DMS153 treated with DMSO at 0.1 percent for 48 hours (cell line): ENCODE results near the gene NEUROD4.

Experiments used
- DNase-seq: peaks from one replicate; lab custom pipeline; 2025; ENCODE audit not compliant: unreplicated experiment; lab: John Stamatoyannopoulos, UW

Gene NEUROD4

DNA sequence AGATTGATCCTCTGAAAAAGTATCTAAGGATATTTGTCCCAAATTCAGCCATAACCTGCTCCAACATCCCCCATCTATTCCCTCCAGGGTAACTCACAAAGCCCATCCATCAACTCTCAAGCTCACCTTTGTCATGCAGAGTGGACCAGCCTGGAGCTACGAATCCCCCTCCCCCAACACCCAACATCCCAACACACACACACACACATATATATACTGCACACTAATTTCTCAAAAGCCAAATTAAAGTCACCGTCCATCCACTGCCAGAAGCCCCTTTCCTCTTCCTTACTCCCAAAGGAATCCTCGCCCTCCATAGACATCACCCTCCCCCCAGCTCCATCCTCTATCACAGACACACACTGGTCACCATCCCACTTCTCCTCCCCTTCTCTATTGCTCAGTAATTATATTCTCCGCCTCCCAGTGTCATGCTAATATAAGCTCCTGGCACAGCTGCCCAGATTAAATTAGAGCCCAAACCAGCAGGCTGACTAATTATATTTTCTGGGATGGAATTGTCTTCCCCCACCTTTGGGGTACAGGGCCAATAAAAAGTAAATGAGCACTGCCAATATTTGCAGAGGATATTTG, 21.7 kb upstream of the NEUROD4 start:
- no peak for DNase-seq

DNA sequence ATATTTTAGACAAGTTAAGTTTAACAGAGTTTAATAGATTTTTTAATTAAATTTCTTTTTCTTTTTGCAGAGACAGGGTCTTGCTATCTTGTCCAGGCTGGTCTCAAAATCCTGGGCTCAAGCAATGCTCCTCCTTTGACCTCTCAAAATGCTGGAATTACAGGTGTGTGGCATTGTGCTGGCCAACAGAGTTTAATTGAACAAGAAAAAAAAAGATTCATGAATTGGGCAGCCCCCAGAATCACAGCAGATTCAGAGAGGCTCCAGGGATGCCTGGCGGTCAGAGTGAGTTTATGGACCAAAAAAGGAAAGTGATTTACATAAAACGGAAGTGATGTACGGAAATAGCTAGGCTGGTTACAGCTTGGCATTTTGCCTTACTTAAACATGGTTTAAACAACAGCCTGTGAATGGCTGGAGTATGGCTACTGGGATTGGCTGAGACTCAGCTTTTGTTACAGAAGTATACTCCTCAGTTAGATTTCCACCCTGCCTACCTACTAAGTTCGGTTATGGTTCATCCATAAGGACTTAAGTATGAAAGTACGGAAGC, 20.7 kb upstream of the NEUROD4 start:
- no peak for DNase-seq

DNA sequence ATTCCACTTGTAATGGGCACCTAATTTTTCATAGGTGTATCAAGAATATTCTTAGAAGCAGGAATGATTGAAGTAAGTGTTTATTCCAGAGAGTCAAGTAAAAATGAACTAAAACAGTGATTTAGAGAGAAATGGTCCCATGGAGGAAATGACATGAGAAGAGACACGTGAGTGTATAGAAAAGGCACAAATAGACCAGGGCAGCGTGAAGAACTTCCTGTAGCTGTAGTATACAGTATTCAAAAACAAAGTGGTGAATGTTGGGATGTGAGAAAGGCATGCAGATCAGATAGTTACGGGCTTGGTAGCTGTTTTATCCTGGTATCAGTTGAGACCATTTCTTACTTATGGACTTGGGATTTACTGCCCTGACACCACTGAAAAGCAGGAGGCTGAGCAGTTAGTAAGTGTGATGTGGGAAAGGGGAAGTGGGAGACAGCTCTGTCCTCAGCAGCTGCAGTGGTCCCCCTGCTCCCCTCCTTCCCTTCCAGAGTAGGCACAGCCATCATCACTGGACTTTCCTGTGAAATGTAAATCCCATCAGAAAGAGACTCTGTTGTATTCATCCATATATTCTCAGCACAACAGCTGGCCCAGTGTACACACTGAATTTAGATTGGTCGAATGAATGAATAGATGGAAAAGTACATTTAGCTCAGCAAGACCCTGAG, 18.4 kb upstream of the NEUROD4 start:
- no peak for DNase-seq

DNA sequence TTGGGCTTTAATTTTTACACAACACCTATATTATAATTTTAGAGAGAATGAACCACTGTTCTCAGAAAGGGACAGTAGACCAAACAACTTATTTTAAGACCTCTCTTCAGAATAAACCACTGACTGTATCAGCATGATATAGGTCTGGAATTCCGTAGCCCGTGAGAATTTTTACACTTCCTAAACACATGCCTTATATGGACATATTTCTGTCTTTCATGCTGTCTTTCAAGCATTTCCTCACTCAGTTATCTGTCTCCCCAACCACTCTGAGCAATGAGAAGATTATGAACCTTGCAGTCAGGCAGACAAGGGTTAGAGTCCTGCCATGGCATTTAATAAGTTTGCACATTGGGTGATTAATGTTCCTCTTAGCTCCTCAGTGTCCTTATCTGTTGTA, 17.4 kb upstream of the NEUROD4 start:
- DNase-seq, result no peak

DNA sequence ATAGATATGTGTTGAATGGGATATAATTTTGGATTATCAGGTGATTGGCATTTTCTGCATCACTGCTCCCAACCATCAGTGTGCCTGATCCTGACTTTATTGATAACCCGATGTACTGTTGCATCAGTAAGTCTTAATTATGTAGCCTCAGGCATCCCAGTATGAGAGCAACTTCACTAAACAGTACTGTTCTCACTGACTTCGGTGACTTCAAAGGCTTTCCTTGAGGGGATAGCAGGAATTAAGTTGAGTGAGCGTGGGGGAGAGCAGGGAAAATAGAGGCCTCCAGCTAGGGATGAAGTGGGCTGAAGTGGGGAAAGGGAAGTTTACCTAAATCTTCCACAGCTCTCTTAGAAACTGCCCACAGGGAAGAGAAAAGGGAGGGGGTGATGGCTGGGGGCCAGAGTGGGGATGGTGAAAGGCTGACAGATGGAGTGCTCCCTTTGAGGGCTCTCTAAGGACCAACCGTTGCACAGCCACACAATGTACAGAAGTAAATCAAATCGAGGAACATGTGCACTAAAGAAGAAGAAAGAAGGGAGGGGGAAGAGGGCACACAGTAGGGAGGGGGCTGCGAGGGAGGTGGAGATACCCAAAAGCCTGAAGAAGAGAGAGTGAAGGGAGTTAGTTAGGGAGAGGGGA, 10.7 kb upstream of the NEUROD4 start:
- DNase-seq, result peak; percentile 17

DNA sequence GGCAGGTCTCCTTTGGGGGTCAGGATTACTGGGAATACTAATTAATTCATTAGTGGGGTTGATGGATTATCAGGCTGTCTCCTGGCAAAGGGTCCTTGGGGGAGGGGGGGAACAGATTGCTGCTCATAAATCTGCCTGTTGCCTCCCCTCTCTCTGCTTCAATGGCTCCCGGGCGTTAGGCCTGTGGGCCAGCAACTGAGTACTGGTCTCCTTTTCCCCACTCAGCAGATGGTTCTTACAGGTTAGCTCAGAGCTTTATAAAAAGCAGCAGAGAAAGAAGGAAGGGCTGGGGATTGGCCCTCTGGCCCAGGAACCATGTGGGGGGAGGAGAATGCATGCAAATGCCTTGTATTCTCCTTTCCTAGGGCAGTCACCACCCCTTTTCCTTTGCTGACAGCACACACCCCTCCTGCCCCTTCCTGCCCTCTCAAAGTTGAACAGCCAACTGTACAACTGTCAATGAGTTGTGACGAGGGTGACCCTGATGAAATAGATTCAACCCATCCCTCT, 2.3 kb upstream of the NEUROD4 start:
- no peak for DNase-seq

DNA sequence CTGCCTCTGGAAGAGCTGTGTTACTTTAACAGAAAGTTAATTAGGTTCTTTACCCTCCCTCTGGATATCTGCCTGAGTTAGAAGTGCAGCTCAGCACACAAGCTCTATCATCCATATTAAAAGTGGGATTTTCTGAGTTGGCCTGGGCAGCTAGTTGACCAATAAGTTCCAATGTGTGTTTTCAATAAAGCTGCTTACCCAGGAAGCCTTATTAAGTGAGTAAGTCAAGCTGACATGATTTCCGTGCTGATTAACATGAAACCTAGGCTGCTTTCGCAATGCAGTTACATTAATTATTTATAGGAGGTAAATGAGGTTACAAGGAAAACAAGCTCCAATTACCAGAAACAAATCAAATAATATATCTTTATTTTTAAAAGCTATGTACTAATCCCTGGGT, 4.8 kb downstream of the NEUROD4 start:
- DNase-seq, result peak; percentile 20

DNA sequence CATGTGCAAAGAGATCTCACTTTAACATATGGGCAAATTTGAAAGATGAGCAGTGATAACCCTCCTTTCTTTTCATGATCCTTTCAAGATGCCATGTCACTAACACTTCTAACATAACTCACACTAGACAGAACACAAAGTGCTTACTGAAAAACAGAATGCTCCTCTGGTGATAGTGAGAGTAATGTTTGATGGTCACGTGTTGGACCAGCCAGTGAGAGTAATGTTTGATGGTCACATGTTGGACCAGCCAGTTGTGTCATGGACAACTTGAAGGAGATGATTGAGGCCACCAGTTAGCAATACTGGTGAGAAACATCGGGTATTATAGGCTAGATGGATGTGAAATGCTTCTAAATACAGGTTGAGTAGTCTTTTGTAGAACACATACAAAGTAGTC, 5.7 kb downstream of the NEUROD4 start:
- no peak for DNase-seq

DNA sequence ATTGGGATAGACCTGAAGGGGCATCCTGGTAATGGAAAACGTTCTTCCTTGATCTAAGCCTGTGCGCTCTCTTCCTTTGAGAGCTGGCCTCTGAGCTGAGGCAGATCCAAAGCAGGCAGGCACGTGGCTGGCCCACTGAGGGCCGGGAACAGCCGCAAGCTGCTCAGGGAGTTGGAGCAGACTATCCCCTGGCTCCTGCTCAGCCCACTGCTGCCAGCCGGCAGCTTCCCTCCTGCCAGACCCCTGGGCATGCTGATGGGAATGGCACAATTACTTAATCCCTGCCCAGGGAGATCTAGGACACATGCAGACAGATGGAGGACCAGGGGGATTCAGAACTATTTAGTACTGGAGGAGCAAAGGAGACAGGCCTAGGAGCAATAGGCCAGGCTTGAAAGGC, 14.4 kb downstream of the NEUROD4 start:
- DNase-seq, result no peak

DNA sequence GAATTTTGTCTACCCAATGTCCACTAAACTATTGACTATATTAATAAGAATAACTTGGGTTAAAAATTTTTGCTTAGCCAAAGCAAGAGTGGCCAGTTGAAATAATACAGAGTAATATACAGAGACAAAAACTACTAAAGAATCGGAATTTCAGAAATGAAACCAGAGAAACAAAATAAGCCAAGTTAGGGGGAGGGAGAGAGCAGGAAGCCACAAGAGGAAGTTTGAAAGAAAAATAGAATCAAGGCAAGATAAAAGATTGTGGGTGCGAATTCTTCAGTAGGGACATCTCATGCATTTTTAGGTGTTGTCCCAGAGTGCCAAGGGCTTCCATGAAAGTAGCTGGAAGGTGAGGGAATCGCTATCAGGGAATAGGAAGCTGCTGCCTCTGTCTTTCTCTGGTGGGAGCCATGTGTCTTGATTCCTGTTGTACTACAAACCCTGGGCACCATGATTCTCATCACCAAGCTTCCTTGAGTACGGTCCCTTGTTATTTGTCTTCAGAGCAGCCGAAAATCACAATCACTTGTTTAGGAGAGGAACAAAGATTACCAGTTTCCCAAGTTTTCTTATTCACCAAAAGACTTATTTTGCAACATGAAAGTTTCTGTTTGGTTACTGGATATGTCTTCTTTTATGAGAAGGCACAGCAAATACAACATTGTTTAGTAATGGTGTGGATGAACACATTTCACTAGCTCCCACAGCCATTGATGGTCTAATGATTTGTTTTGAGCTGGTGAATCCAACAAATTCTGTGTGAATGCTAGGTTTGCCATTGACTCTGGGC, 16.7 kb downstream of the NEUROD4 start:
- no peak for DNase-seq

DNA sequence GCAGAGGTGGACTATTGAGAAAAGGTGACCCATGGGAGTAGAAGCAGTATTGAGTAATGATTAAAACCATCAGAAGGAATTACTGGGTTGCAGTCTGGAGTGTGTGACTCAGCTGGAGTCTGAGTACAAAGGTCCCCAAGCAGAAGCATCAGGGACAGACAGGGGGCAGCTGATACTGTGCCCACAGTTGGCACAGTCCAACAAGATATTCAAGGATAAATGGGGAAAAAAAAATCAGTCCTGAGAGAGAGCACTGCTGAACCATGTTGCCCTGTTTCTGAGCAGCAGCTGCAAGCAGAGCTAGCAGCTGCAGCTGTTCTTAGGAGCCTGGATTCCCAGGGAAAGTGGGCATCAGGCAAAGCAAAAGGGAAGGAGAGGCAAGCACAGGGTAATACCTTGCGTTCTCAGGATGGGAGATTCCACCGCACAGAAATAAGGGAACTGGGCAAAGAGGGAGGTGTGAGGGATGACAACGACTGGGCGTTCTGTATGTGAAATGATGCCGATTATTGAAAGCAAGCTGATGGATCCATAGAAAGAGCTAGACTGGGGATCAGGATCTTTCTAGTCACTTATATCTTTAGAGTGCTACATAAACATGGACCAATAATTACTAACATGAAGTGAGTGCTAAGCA, 17.7 kb downstream of the NEUROD4 start:
- DNase-seq, result no peak

DNA sequence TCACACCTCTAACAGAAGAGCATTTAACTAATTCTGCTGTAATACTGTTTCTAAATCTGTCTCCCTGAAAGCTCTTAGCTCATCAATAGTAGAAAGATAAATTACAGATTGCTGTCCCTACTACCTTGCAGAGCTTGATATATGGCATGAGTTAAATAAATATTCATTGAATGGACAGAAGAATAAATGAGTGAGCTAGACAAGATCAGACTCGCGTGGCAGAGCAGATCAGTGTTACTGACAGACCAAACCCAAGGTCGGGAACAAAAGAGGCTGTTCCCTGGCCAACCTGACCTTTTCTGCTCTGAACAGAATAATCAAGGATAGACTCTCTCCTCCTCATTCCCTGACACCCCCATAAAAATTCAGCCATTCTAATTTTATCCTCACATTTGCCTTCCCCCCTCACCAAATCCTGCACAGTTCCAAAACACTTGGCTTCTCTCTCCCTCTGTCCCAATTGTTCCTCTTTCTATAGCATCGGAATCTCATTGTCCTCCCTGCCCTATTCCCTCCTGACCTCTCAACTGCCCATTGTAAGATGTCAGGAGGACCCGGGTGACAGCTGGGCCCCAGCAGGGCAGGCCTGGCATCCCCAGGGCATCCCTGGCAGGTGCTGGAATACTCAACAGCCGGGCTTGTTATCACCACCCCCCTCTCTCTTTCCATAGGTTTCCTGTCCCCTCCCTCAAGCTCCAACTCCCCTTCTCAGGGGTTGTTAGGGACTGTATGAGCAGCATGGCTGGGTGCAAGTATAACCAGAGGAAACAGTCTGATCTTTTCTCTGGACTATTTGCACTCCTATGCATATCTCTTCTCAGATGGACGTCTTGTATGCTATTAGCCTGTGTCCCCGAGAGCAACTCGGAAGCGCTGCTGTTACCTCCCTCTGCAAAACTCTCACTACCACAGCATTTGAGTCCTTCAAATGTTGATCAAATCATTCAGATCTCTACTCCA, 19.9 kb downstream of the NEUROD4 start:
- DNase-seq, result peak; percentile 30

DNA sequence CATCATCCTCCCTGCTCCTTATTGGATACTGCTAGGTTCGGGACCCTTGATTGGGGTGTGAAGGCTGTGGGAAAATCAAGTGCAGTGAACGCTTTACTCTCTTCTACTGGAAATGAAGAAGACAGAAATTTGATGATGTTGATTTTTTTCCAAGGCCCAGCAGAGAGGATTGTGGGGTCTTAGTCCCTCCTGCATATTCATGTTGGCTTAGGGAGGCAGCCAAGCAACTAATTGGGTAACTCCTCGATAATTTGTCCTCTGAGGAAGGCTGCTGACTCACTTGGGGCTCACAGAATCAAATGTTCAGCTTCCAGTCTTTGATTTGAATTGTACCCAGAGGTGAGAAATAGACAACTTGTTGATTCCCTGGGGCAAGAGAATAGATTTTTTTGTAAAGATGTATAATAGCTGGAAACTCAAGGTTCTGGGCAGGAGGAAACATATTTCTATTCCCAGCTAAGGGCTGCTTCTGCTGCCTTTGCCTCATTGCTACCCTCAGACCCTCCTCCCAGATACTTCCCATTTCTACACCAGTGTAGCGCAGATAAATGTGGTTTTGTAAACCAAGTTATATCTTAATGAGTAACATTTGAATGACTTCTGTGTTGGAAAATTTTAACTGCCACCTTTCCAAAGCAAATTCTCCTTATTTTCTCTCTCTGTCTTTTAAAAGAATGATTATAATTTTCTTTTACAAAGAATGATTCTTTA, 21.7 kb downstream of the NEUROD4 start:
- no peak for DNase-seq

DNA sequence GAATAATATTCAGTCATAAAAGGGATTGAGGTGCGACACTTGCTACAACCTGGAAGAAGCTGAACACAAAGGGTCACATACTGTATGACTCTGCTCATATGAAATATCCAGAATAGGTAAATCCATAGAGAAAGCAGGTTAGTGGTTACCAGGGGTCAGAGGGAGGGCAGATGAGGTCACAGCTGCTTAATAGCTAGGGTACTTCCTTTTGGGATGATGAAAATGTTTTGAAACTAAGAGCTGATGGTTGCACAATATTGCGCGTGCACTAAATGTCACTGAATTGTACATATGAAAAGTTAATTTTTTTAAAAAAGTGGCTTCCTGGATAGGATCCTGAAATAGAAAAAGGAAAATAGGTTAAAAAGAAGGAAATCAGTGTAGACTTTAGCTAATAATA, 23.8 kb downstream of the NEUROD4 start:
- DNase-seq, result no peak

DNA sequence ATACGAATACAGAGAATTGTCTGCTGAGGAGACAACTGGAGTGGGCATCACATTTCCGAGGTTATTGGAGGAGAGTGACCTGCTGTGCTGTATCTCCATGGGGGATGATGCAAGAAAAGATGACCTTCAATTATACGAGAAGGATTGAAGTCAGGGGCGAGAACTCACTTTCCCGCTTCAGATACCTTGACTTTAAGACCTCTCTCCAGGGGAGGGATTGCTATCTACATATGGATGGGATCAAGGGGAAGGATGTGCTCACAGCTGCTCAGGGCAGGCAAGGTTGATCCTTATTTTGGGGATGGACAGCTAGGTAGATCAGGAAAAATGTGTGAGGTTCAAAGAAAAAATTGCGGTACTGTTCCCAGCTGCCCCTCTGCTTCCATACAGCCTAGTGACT, 24.4 kb downstream of the NEUROD4 start:
- DNase-seq, result no peak

DNA sequence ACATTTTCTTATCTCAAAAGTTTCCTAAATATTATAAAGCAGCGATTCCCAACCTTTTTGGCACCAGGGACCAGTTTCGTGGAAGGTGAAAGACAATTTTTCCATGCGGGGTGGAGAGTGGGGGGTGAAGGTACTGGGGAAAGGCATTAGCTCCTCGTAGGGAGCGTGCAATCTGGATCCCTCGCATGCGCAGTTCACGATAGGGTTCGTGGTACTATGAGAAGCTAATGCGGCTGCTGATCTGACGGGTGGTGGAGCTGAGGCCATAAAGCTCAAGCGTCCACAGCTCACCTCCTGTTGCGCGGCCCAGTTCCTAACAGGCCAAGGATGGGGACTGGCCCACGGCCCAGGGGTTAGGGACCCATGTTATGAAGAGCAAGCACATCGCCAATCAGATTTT, 29.9 kb downstream of the NEUROD4 start:
- DNase-seq, result no peak

DNA sequence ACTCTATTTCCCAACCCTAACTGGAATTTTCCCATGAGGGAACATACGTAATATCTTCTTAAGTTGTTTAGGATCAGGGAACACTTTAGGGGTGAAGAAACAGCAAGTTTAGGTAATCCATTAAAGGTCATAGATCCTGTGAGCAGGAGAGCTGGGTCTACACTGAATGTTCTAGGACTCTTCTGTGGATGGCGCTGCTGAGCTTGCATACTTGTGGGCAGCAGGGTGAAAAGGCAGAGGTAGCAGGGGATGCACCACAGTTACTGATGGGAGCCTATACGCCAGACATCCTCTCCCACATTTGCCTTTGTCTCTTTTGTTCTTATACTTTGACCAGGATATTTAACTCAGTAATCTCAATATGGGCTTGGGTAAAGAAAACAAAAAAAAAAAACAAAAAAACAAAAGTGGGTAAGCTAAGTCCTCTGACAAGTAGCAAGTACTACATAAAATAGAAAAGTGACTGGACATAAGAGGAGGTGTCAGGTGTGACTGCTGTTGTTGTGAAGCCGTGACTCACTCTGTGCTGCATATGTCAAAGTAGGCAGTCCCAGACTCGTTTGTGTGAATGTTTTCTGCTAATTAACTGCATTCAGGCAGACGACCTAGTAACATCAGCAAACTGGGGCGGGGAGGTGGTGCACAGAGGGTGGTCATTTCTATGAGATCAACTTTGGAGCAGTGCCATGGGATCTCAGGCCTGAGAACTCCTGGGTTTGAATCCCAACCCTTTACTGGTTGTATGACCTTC, 31.6 kb downstream of the NEUROD4 start:
- DNase-seq, result no peak

DNA sequence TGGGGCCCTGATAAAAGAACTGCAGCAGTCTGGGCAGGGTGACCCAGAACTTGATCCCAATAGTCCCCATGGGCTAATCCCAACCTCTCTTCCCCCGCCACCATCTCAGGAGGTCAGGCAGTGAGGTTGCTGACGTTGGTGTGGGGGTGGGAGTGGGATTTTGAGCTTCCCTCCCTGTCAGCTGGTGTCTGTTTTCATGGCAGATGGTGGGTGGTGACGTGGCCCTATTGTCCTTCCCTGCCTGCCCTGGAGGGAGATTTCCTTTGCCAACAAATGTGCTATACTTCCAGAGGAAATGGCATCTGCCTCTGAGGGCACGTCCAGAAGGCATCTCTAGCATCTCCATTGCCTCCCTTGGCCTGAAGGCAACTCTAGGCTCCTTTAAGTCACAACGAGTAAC, 37.7 kb downstream of the NEUROD4 start:
- peak; percentile 64 for DNase-seq
